HEK293T (cell line): ENCODE results near the gene UMAD1.

Source experiments
- FOXA1 ChIP-seq: fragments of 450-650 bp; IDR thresholded peaks from 2 replicates; pipeline ENCODE4 v1.6.1; 2016; ENCODE audit warnings: mild to moderate bottlenecking
- SP1 ChIP-seq: fragments of 450-650 bp; IDR thresholded peaks from 2 replicates; pipeline ENCODE4 v1.6.1; 2017

- TF ChIP-seq SP1 (no peak), FOXA1 (no peak)
Observed at GRCh38 chr7:7799138-7799537, 158.6 kb downstream of the UMAD1 start.
